NB4 (cell line): ENCODE results near the gene PBX3.

ENCODE experiments used
- DNase-seq: peaks from one replicate; pipeline ENCODE4 v3.0.0; 2010; ENCODE audit warnings: low read depth
- H3K4me3 ChIP-seq: one replicate; pipeline ENCODE4 v1.5.1; 2011; ENCODE audit warnings: mild to moderate bottlenecking, low read depth, low read length, moderate library complexity
- MAX ChIP-seq: IDR thresholded peaks from 2 replicates; pipeline ENCODE4 v1.6.1; 2011; ENCODE audit warnings: low read depth, low read length
- MYC ChIP-seq: IDR thresholded peaks from 2 replicates; pipeline ENCODE4 v1.6.1; 2011; ENCODE audit warnings: low read depth, low read length
- POLR2A ChIP-seq: IDR thresholded peaks from 2 replicates; pipeline ENCODE4 v1.6.1; 2011; ENCODE audit warnings: mild to moderate bottlenecking; ENCODE audit not compliant: insufficient read length; ENCODE audit errors: extremely low read depth
- TF ChIP-seq, protein P1 (sequence below): IDR thresholded peaks from one replicate; pipeline ENCODE4 v1.5.1; 2012; ENCODE audit warnings: low read depth, low read length

The PBX3 gene

DNA sequence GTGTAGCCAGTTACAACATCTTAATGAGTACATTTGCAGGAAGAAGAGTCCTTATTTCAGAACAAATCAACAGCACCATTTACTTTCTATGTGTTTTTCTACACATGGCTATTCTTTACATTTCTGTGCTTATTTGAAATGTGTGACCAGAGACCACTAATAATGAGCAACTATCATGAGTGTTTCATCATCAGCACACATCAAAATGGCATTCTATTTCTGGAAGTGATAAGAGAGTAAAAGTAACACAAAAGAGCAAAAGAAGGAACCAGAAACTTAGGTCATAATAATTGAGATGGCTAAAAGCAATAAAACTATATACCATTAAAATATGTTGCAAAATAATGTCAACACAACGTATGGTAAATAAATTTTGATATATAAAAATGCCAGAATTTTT lies 159.7 kb downstream of the PBX3 start:
- TF ChIP-seq MAX (no peak), POLR2A (no peak), MYC (no peak)
- TF ChIP-seq, protein P1, sequence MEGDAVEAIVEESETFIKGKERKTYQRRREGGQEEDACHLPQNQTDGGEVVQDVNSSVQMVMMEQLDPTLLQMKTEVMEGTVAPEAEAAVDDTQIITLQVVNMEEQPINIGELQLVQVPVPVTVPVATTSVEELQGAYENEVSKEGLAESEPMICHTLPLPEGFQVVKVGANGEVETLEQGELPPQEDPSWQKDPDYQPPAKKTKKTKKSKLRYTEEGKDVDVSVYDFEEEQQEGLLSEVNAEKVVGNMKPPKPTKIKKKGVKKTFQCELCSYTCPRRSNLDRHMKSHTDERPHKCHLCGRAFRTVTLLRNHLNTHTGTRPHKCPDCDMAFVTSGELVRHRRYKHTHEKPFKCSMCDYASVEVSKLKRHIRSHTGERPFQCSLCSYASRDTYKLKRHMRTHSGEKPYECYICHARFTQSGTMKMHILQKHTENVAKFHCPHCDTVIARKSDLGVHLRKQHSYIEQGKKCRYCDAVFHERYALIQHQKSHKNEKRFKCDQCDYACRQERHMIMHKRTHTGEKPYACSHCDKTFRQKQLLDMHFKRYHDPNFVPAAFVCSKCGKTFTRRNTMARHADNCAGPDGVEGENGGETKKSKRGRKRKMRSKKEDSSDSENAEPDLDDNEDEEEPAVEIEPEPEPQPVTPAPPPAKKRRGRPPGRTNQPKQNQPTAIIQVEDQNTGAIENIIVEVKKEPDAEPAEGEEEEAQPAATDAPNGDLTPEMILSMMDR, result no peak
- no peak for DNase-seq
- no peak overlapping the region for H3K4me3 ChIP-seq

- H3K4me3 ChIP-seq, result no peak overlapping the region
- no peak for DNase-seq
- TF ChIP-seq MAX (no peak), MYC (no peak), POLR2A (no peak)
- TF ChIP-seq, protein P1, result no peak
Measured at GRCh38 chr9:125908136-125908535, 161.0 kb downstream of the PBX3 start.

GRCh38 chr9:125908966-125909365 lies 161.8 kb downstream of the PBX3 start:
- no peak overlapping the region for H3K4me3 ChIP-seq
- DNase-seq, result no peak
- TF ChIP-seq MYC (no peak), POLR2A (no peak), MAX (no peak)
- TF ChIP-seq, protein P1, result no peak

GRCh38 chr9:125909459-125909858 lies 162.3 kb downstream of the PBX3 start:
- TF ChIP-seq POLR2A, result no peak
- TF ChIP-seq MYC, result no peak
- TF ChIP-seq, protein P1, result no peak
- H3K4me3 ChIP-seq, result no peak overlapping the region
- no peak for DNase-seq

DNA sequence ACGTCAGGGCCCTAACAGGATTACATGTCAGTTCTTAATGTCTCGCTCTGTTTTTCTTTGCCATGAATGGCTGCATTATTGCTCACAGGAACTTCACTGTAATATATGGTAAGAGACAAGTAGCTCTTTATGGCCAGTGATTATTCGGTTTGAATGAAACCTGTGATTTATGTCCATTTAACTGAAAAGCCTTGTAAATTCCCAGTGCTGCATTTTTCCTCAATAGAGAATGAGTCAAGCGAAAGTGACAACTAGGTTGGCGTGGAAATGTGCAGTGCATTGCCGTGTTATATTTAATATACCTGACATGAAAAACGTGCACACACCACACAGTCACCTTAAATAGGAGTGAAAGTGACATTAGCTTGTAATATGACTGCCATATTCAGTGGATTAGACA lies 163.1 kb downstream of the PBX3 start:
- no peak for TF ChIP-seq MYC
- no peak for TF ChIP-seq POLR2A
- no peak for TF ChIP-seq MAX
- TF ChIP-seq, protein P1, result no peak
- DNase-seq, result no peak
- no peak overlapping the region for H3K4me3 ChIP-seq

DNA sequence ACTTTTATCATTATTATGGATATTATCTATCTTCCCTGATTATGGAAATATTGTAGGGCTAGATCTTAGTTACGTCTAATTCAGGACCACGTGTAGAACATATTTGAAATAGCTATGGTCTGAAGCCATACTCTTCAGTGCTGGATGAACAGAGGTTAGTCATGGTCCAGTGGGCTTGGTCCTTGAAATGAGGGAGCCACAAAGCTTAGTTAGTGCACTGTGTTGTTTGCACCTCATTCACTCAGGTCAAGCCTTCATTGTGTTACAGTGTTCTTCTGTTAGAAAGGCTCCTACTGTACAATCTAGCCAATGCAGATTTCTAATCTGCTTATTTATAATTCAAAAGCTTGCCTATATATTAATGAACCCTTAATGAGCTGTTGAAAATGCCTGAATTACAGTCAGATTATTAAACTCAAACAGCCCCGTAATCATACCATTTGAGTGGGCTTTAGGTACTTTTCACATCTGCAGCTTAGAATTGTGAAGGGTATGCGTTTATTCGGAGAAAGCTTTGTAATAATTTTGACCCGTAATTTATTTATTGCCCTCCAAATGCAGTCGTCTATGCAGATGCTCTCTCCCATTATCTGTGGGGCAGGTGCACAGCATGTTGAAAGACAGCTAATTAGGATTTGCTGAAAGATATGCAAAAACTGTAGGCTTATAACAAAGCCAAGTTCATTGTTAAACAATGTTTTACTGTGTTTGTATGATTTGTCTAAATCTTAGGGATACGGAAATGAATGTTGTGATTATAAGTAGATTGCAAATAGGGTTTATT lies 164.9 kb downstream of the PBX3 start:
- no peak for TF ChIP-seq MYC
- no peak for TF ChIP-seq POLR2A
- TF ChIP-seq MAX, result no peak
- TF ChIP-seq, protein P1, result no peak
- DNase-seq, result no peak
- H3K4me3 ChIP-seq, result no peak overlapping the region
